Left lung (tissue), 10 donors: Measurements from ENCODE around the gene LGALS9. TPM values are rescaled to one million over a fixed set of nuclear protein-coding genes. Genes with fewer than 3 reads are reported as not detected.
"Not testable (repeated sequence)": the region's sequence is repeated elsewhere in the genome, so short reads cannot be mapped to it uniquely, and the experiment has no call there.

Source experiments
- ATAC-seq: fragments of 200-7000 bp; cut with Tn5 transposase; one replicate; pipeline ENCODE4 v1.9.1; 2020; ENCODE audit warnings: moderate library complexity
- DNase-seq, 4 donors: peaks; one replicate each; pipeline ENCODE4 v3.0.0-alpha.2; 2013 to 2020
- H3K27ac ChIP-seq, 2 donors: fragments of 200-600 bp; sonication (generic) in 1 of 2; one replicate each; pipeline versions ENCODE4 v1.5.0 to v1.8.0; 2020 to 2021
- H3K27me3 ChIP-seq, 2 donors: fragments of 200-600 bp; sonication (generic) in 1 of 2; one replicate each; pipeline versions ENCODE4 v1.5.0 to v1.8.0; 2020 to 2021
- H3K36me3 ChIP-seq, 2 donors: fragments of 200-600 bp; sonication (generic) in 1 of 2; one replicate each; pipeline versions ENCODE4 v1.5.0 to v1.8.0; 2020 to 2021
- H3K4me1 ChIP-seq, 2 donors: fragments of 200-600 bp; one replicate each; pipeline ENCODE4 v1.8.0; 2021
- H3K4me3 ChIP-seq, 2 donors: fragments of 200-600 bp; sonication (generic) in 1 of 2; one replicate each; pipeline versions ENCODE4 v1.5.0 to v1.8.0; 2020 to 2021; ENCODE audit warnings: mild to moderate bottlenecking in 1 of 2
- H3K9me3 ChIP-seq, 2 donors: fragments of 200-600 bp; sonication (generic) in 1 of 2; one replicate each; pipeline versions ENCODE4 v1.5.0 to v1.8.0; 2020 to 2021
- intact Hi-C, 2 donors: fragments of 100-400 bp; cut with DNase I; formaldehyde crosslinking; loops; one replicate each; pipeline versions ENCODE4 v1.11.2 to v1.14.2; 2022
- polyA plus RNA-seq, 6 donors: library from polyadenylated mRNA; unstranded; fragments of 120-200 nt; gene quantifications; one replicate each; pipeline ENCODE4 v1.2.1, GENCODE V29; 2013; ENCODE audit not compliant: insufficient read length in 6 of 6
- total RNA-seq, 2 donors: library from RNA; stranded (reverse); fragmentation: NEBNext Ultra II Directional; extraction: Animal tissue kit (Norgen Biotek cat#: 25700); gene quantifications; one replicate each; pipeline ENCODE4 v1.2.1, GENCODE V29; 2021
- TF ChIP-seq, protein P1 (sequence below), 2 donors: fragments of 200-600 bp; sonication (generic) in 1 of 2; IDR thresholded peaks; one replicate each; pipeline versions ENCODE4 v1.5.0 to v1.8.0; 2021; ENCODE audit warnings: antibody characterized with exemption in 2 of 2
- donor health status: DM: no; HTN: yes; CAD: no.
- donor health status: DM: no; HTN: no; CAD: no.

Gene LGALS9
- total and polyA plus RNA-seq, 8 donors: 18.1 to 149 (median 23.4) TPM

DNA sequence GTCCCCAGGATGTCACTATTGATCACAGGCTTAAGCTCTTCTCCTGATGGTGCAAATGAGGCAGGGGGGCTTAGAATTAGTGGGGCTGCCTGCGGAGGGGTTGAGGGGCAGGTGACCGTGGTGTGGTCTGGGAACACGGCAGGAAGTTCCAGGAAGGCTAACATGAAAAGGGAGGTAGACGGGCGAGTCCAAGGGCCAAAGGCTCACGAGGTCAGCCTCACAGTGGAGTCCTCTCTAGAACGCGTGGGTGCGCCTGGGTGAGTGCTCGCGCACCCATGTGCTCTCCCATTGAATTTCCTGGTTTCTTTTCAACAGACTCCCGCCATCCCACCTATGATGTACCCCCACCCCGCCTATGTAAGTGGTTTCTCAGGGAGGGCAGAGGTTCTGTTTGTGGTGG, 15.2 kb downstream of the LGALS9 start:
- TF ChIP-seq, protein P1, sequence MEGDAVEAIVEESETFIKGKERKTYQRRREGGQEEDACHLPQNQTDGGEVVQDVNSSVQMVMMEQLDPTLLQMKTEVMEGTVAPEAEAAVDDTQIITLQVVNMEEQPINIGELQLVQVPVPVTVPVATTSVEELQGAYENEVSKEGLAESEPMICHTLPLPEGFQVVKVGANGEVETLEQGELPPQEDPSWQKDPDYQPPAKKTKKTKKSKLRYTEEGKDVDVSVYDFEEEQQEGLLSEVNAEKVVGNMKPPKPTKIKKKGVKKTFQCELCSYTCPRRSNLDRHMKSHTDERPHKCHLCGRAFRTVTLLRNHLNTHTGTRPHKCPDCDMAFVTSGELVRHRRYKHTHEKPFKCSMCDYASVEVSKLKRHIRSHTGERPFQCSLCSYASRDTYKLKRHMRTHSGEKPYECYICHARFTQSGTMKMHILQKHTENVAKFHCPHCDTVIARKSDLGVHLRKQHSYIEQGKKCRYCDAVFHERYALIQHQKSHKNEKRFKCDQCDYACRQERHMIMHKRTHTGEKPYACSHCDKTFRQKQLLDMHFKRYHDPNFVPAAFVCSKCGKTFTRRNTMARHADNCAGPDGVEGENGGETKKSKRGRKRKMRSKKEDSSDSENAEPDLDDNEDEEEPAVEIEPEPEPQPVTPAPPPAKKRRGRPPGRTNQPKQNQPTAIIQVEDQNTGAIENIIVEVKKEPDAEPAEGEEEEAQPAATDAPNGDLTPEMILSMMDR (IDR thresholded peaks at IDR 0.05): no peak
- H3K27ac ChIP-seq: no peak overlapping the region
- H3K4me1 ChIP-seq: no peaks in the 10 kb centered on the region
- no peak overlapping the region for H3K4me3 ChIP-seq
- ATAC-seq (no peak), DNase-seq (no peak)
- H3K9me3 ChIP-seq: no peaks in the 10 kb centered on the region
- intact Hi-C loops: loop anchor here in 1 of 2 donors (5.0 kb wide), 1 partner anchor 44 kb away; no protein-coding TSS in a partner anchor
- H3K27me3 ChIP-seq: no peaks in the 10 kb centered on the region
- peaks cover 0 to 25% of the 10 kb centered on the region in 2 donors for H3K36me3 ChIP-seq

DNA sequence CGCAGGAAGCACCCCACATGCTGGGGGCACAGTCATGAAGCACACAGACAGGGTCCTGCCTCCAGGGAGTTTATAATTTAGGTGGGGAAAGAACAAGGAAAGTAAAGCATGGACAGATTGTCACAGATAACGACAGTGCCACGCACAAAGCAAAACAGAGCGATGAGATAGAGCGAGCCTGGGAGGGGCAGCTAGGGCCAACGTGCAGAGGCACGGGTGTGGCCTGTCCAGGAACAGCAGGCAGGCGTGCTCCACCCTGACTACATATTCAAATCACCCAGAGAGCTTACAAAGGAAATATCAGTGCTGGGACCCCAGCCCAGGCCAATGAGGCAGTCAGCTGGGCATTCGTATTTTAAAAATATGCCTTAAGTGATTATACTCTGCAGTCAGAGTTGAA, 16.8 kb downstream of the LGALS9 start:
- TF ChIP-seq, protein P1 (IDR thresholded peaks at IDR 0.05): no peak

DNA sequence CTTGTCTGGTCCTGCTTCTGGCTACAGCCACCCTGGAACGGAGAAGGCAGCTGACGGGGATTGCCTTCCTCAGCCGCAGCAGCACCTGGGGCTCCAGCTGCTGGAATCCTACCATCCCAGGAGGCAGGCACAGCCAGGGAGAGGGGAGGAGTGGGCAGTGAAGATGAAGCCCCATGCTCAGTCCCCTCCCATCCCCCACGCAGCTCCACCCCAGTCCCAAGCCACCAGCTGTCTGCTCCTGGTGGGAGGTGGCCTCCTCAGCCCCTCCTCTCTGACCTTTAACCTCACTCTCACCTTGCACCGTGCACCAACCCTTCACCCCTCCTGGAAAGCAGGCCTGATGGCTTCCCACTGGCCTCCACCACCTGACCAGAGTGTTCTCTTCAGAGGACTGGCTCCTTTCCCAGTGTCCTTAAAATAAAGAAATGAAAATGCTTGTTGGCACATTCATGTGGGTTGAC, 18.2 kb downstream of the LGALS9 start:
- not testable (repeated sequence) for H3K27me3 ChIP-seq, DNase-seq, H3K9me3 ChIP-seq, H3K4me3 ChIP-seq, H3K4me1 ChIP-seq, H3K27ac ChIP-seq
- ATAC-seq: peak; percentile 4
- H3K36me3 ChIP-seq: peaks cover 0 to 20% of the 10 kb centered on the region in 2 donors
- intact Hi-C loops: loop anchor here in 1 of 2 donors (5.0 kb wide), 1 partner anchor 47 kb away; no protein-coding TSS in a partner anchor

More for the DNA sequence above, 16.8 kb downstream of the LGALS9 start:
- DNase-seq: no peak
- no peaks in the 10 kb centered on the region for H3K9me3 ChIP-seq
- ATAC-seq: no peak
- H3K4me3 ChIP-seq: no peak overlapping the region
- H3K36me3 ChIP-seq: peaks cover 0 to 20% of the 10 kb centered on the region in 2 donors
- no peaks in the 10 kb centered on the region for H3K4me1 ChIP-seq
- no peak overlapping the region for H3K27ac ChIP-seq
- intact Hi-C loops: loop anchor here in 1 of 2 donors (5.0 kb wide), 1 partner anchor 45 kb away; no protein-coding TSS in a partner anchor
- H3K27me3 ChIP-seq: no peaks in the 10 kb centered on the region

DNA sequence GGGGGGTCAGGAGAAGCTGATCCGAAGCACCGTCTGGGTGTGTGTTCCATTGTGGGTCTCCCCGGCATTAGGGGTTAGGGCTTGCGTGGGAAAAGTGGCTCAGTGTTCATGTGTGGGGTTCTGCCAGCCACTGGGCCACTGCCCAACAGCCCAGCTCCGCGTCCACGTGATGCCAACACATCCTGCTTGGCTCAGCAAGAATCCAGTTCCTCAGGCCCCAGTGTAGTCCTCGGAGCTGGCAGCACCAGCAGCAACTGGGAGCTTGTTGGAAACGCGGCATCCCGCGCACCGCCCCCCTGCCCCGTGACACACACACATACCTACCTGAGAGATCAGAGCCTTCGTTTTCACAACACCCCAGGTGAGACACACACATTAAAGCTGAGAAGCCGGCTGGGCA, 18.9 kb downstream of the LGALS9 start:
- Histone ChIP-seq H3K27me3 (no peaks in the 10 kb centered on the region), H3K36me3 (peaks cover 0 to 20% of the 10 kb centered on the region in 2 donors), H3K4me1 (no peaks in the 10 kb centered on the region), H3K9me3 (no peaks in the 10 kb centered on the region), H3K27ac (no peak overlapping the region), H3K4me3 (no peak overlapping the region)
- intact Hi-C loops: loop anchor here (5.0 to 10.0 kb wide), 2 partner anchors 48 to 105 kb away; no protein-coding TSS in a partner anchor
- TF ChIP-seq, protein P1 (IDR thresholded peaks at IDR 0.05): no peak
- peak; percentile 26 for ATAC-seq
- DNase-seq: peak in 1 of 4 donors; percentile 54

DNA sequence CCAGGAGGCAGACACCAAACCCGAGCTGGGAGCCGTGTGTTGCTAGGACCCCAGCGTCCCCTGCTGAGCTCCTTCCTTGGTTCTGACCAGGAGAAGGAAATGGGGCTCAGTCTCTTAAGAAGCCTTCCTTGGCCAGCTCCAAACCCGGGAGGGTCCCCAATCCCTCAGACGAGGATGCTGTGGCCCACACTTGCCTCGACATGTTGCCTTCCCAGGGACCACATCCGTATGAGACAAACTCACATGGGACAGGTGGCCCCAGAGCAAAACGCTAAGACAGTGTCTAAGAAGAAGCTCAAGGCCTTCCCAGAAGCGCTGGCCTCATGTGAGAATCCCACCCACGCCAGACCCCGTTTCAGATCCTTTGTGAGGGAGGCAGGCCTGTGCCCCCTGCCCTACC, 19.8 kb downstream of the LGALS9 start:
- Histone ChIP-seq H3K4me3 (no peak overlapping the region), H3K36me3 (peaks cover 0 to 20% of the 10 kb centered on the region in 2 donors), H3K27me3 (no peaks in the 10 kb centered on the region), H3K4me1 (no peaks in the 10 kb centered on the region), H3K9me3 (no peaks in the 10 kb centered on the region), H3K27ac (no peak overlapping the region)
- TF ChIP-seq, protein P1 (IDR thresholded peaks at IDR 0.05): no peak
- ATAC-seq: no peak
- DNase-seq: no peak
- intact Hi-C loops: loop anchor here in 1 of 2 donors (10.0 kb wide), 1 partner anchor 104 kb away; no protein-coding TSS in a partner anchor
